HG03103 (cell line): ENCODE data around the gene ZNF841.
"Not testable (repeated sequence)": the region's sequence is repeated elsewhere in the genome, so short reads cannot be mapped to it uniquely, and the experiment has no call there.

Source experiments
- ATAC-seq: cut with Tn5 transposase; IDR thresholded peaks from one replicate; pipeline ENCODE4 v1.9.1; 2021; ENCODE audit warnings: low read depth; ENCODE audit not compliant: unreplicated experiment

ZNF841 gene

DNA sequence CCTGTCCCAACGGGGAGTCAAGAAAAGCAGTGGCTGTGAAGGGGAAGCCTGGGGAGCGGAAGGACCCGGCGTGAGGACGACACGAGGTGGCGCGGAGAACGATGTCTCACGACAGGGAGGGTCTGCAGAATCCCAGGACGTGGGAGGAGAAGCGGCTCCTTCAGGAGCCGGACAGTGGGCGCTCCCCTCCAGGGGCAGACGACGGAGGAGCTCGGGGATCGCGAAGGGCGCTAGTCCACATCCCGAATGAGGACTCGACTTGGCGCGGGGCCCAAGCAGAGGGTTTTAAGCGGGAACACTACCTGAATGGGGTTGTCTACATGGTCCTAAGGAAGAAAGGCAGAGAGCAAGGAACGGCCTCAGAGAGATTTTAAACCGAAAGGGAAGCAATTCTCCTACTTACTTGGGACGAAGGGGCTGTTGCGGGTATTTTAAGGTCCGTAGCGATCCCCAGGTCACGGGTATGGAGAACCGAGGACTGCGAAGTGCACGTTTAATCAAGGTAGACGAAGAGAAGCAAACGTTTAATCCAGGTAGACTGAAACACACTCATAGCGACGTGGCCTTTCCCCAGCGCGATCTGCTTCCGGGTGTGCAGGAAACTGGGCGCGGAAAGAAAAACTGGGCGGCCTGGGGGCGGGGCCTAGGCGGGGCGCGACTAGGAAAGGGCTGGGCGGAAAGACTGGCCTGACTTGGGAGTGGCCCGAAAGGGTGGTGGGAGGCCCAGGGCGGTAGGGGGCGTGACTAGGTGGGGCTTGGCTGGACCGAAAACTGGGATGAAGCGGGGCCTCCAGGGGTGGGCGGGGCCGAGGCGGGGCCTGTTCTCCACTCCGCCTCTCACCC is at the start of gene ZNF841:
Gene ZNF841, minus strand, starts transcription at position 594 of the 843 bp plus-strand sequence. CDS start 10,964 bp downstream, outside the sequence.
- ATAC-seq, result peak; percentile 76

DNA sequence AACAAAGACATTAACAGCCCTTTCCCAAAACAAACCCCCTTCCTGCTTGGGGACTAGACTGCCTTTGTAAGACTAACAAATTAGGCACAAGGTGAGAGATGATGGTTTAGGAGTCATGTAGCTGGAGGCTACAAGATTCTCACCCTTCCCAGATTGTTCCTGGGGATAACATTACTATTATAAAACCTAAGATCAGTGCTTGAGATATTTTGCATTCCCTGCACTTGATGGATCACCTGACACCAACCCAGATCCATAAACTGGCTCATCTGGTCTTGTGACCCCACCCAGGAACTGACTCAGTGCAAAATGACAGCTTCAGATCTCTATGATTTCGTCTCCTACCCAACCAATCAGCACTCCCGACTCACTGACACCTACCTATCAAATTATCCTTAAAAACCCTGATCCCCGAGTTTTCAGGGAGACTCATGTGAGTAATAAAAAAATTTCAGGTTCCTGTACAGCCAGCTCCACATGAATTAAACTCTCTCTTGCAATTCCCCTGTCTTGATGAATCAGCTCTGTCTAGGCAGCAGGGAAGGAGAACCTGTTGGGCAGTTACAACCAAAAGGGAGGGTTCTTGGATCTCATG is 46.5 kb upstream of the ZNF841 start:
- ATAC-seq, result no peak

DNA sequence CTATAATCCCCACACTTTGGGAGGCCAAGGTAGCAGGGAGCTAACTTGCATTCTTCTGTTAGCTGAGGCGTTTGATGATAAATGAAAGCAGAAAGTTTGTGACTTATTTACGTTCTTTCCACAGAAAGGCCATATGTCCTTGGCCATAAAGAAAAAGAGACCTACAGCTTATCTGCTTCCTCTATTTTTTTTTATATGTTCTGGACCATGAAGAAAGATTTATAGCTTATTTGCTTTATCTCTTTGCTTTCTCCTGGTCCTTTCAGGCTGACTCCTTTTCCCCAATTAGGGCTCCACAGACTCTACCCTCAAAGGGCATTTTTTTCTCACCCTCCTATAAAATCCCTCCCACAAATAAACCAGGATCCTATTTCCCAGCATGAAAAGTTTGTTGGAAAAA is 45.6 kb upstream of the ZNF841 start:
- no peak for ATAC-seq

GRCh38 chr19:52140032-52140710 is 44.6 kb upstream of the ZNF841 start:
- no peak for ATAC-seq

- peak; percentile 85 for ATAC-seq
Measured at GRCh38 chr19:52139252-52140031, 43.9 kb upstream of the ZNF841 start, which contains the start of gene ZNF616. Gene ZNF616 (minus strand): TSS chr19:52139938. CDS start chr19:52130512, 9,426 bp downstream.

DNA sequence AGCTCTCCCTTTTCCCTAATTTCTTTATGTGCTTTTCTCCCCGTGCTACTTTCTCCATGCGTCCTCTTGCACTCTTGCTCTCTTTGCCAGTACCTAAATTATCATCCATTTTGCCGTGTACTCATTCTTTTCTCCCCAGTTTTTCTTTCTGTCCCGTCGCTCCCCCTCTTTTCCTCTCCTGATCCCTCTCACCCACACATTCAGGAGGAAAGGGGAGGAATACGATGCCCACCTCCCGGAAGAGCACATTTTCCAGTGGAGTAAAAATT is 43.4 kb upstream of the ZNF841 start:
- ATAC-seq, result no peak

- ATAC-seq, result no peak
Measured at GRCh38 chr19:52138278-52138982, 42.9 kb upstream of the ZNF841 start.

DNA sequence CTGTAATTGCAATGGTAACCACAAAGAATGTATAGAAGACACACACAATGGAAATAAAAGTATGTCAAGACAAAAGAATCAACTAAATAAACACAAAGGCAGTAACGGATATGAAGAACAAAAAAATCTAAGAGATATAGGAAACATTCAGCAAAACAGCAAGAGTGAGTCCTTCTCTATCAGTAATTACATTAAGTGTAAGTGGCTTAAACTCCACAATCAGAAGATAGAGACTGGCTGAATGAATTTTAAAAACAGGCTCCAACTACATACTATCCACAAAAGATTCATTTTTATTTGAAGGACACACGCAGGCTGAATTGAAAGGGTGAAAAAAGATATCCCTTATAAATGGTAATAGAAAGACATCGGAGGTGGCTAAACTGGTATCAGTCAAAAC is 24.7 kb upstream of the ZNF841 start:
- ATAC-seq, result no peak

- ATAC-seq, result no peak
Measured at GRCh38 chr19:52115526-52116053, 20.0 kb upstream of the ZNF841 start.

GRCh38 chr19:52114691-52115090 is 19.1 kb upstream of the ZNF841 start:
- no peak for ATAC-seq

- no peak for ATAC-seq
Measured at GRCh38 chr19:52112624-52113023, 17.1 kb upstream of the ZNF841 start.

DNA sequence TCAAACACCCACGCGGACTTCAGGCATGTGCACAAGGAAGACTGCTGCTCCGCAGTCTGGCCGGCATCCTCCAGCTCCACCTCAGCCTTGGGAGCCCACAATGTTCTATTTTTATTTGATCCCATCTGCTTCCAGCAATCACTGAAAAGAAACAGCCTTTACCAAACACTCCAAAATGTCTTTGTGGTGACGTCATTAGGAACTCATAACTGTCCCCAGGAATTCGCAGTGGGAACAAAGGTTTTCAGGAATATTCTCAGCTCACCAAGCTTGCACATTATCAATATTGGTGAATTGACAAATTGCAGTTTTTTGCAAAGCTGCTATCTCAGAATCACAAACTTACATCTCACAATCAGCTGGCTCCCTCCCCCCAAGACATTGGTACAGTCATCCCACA is 15.2 kb upstream of the ZNF841 start:
- ATAC-seq, result no peak

- no peak for ATAC-seq
Measured at GRCh38 chr19:52102782-52103181, 7.2 kb upstream of the ZNF841 start.

- no peak for ATAC-seq
Measured at GRCh38 chr19:52101866-52102562, 6.4 kb upstream of the ZNF841 start.

DNA sequence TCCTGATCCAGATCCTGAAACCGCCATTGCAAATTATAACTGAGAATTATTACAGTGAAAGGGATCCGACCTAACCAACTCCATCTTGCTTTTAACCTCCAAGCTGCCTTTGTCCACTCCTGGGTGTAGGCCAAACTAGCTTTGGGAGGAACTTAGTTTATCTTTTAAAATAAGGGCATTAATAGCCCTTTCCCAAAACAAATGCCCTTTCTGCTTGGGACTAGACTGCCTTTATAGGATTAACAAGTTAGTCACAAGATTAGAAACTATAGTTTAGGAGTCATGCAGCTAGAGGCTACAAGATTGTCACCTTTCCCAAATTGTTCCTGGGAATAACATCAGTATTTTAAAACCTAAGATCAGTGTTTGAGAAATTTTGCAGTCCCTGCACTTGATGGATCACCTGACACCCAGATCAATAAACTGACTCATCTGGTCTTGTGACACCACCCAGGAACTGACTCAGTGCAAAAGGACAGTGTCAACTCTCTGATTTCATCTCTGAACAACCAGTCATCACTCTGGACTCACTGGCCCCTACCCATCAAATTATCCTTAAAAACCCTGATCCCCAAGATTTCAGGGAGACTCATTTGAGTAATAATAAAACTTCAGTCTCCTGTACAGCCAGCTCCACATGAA is 4.1 kb upstream of the ZNF841 start:
- ATAC-seq, result no peak

- not testable (repeated sequence) for ATAC-seq
Measured at GRCh38 chr19:52096416-52096815, 851 bp upstream of the ZNF841 start.

- ATAC-seq, result no peak
Measured at GRCh38 chr19:52094526-52095130, 937 bp downstream of the ZNF841 start.

GRCh38 chr19:52086481-52086880 is 9.1 kb downstream of the ZNF841 start:
- ATAC-seq, result no peak

GRCh38 chr19:52070496-52070895 is 25.1 kb downstream of the ZNF841 start:
- no peak for ATAC-seq
